H9 (cell line): ENCODE data around the gene F11. TPM values are rescaled to one million over a fixed set of nuclear protein-coding genes. Genes with fewer than 3 reads are reported as not detected.

ENCODE experiments used
- DNase-seq: peaks from one replicate; pipeline ENCODE4 v3.0.0-alpha.2; 2017
- H2AFZ ChIP-seq: one replicate; pipeline ENCODE4 v1.6.1; 2013; ENCODE audit warnings: mild to moderate bottlenecking, low read length, control low read depth, moderate library complexity
- H2AK5ac ChIP-seq: 2 replicates; pipeline ENCODE4 v1.6.1; 2013; ENCODE audit warnings: low read length, control low read depth, mixed read lengths; ENCODE audit not compliant: insufficient read length
- H2BK120ac ChIP-seq: one replicate; pipeline ENCODE4 v1.6.1; 2013; ENCODE audit warnings: low read depth, mild to moderate bottlenecking, low read length, control low read depth, inconsistent platforms; ENCODE audit not compliant: poor library complexity, severe bottlenecking
- H2BK12ac ChIP-seq: 2 replicates; pipeline ENCODE4 v1.6.1; 2013; ENCODE audit warnings: low read length, control low read depth, mixed read lengths, low read depth; ENCODE audit not compliant: insufficient read length
- H2BK15ac ChIP-seq: 2 replicates; pipeline ENCODE4 v1.6.1; 2013; ENCODE audit warnings: low read depth, low read length, control low read depth
- H2BK20ac ChIP-seq: one replicate; pipeline ENCODE4 v1.6.1; 2013; ENCODE audit warnings: low read depth, mild to moderate bottlenecking, low read length, control low read depth, inconsistent platforms; ENCODE audit not compliant: poor library complexity, severe bottlenecking
- H2BK5ac ChIP-seq: 2 replicates; pipeline ENCODE4 v1.6.1; 2013; ENCODE audit warnings: low read length, control low read depth, mixed read lengths; ENCODE audit not compliant: insufficient read length
- H3K14ac ChIP-seq: 2 replicates; pipeline ENCODE4 v1.6.1; 2013; ENCODE audit warnings: low read length, control low read depth; ENCODE audit not compliant: insufficient read depth
- H3K18ac ChIP-seq: 2 replicates; pipeline ENCODE4 v1.6.1; 2013; ENCODE audit warnings: low read depth, mild to moderate bottlenecking, mixed read lengths, low read length, control low read depth; ENCODE audit not compliant: insufficient read length
- H3K23ac ChIP-seq: 2 replicates; pipeline ENCODE4 v1.6.1; 2013; ENCODE audit warnings: low read length, control low read depth, mixed read lengths, low read depth; ENCODE audit not compliant: insufficient read length
- H3K23me2 ChIP-seq: 2 replicates; pipeline ENCODE4 v1.6.1; 2013; ENCODE audit warnings: low read depth, mild to moderate bottlenecking, mixed read lengths, low read length, control low read depth; ENCODE audit not compliant: insufficient read length, poor library complexity, severe bottlenecking
- H3K27ac ChIP-seq: 2 replicates; pipeline ENCODE4 v1.5.1; 2013; ENCODE audit warnings: low read length, control low read depth, mixed read lengths, low read depth; ENCODE audit not compliant: insufficient read length
- H3K27me3 ChIP-seq: 2 replicates; pipeline ENCODE4 v1.6.1; 2013; ENCODE audit warnings: low read length, control low read depth, inconsistent platforms; ENCODE audit not compliant: insufficient read depth
- H3K4ac ChIP-seq: 2 replicates; pipeline ENCODE4 v1.6.1; 2013; ENCODE audit warnings: low read depth, mild to moderate bottlenecking, control low read depth, inconsistent platforms, low read length, moderate library complexity
- H3K4me1 ChIP-seq: 2 replicates; pipeline ENCODE4 v1.6.1; 2013; ENCODE audit warnings: low read length, control low read depth, inconsistent platforms; ENCODE audit not compliant: insufficient read depth
- H3K4me2 ChIP-seq: 2 replicates; pipeline ENCODE4 v1.6.1; 2013; ENCODE audit warnings: low read length, control low read depth, mixed read lengths; ENCODE audit not compliant: insufficient read length, insufficient read depth
- H3K56ac ChIP-seq: 2 replicates; pipeline ENCODE4 v1.6.1; 2013; ENCODE audit warnings: low read depth, mild to moderate bottlenecking, mixed read lengths, low read length, control low read depth; ENCODE audit not compliant: insufficient read length
- H3K79me1 ChIP-seq: 2 replicates; pipeline ENCODE4 v1.6.1; 2013; ENCODE audit warnings: low read depth, mild to moderate bottlenecking, moderate library complexity, low read length, control low read depth, inconsistent platforms; ENCODE audit not compliant: insufficient read depth, poor library complexity, severe bottlenecking
- H3K79me2 ChIP-seq: 2 replicates; pipeline ENCODE4 v1.6.1; 2013; ENCODE audit warnings: low read length, control low read depth, inconsistent platforms; ENCODE audit not compliant: insufficient read depth
- H3K9ac ChIP-seq: 2 replicates; pipeline ENCODE4 v1.6.1; 2013; ENCODE audit warnings: low read length, control low read depth, mixed read lengths; ENCODE audit not compliant: insufficient read length; ENCODE audit errors: extremely low read depth
- H3K9me3 ChIP-seq: one replicate; pipeline ENCODE4 v1.6.1; 2013; ENCODE audit warnings: low read depth, low read length, inconsistent platforms; ENCODE audit not compliant: control insufficient read depth
- H3T11ph ChIP-seq: one replicate; pipeline ENCODE4 v1.6.1; 2013; ENCODE audit warnings: mild to moderate bottlenecking, low read length, control low read depth, inconsistent platforms
- H4K20me1 ChIP-seq: one replicate; pipeline ENCODE4 v1.6.1; 2013; ENCODE audit not compliant: control insufficient read depth, insufficient read length, insufficient read depth
- H4K5ac ChIP-seq: 2 replicates; pipeline ENCODE4 v1.6.1; 2013; ENCODE audit warnings: low read depth, mild to moderate bottlenecking, mixed read lengths, low read length, control low read depth; ENCODE audit not compliant: insufficient read length
- H4K8ac ChIP-seq: replicated peaks from 2 replicates; pipeline ENCODE4 v1.6.1; 2013; ENCODE audit warnings: low read length, control low read depth, mixed read lengths, low read depth; ENCODE audit not compliant: insufficient read length
- H4K91ac ChIP-seq: 2 replicates; pipeline ENCODE4 v1.6.1; 2013; ENCODE audit warnings: low read depth, mild to moderate bottlenecking, moderate library complexity, mixed read lengths, low read length, control low read depth; ENCODE audit not compliant: insufficient read length
- H3K27ac Mint-ChIP-seq, 3 experiments: 2 replicates in 2 of 3; 3 replicates in 1 of 3; pipeline ENCODE4 v1.8.0; 2020 to 2021; ENCODE audit warnings: mixed read lengths in 3 of 3, mild to moderate bottlenecking in 1 of 3, moderate library complexity in 1 of 3
- H3K27me3 Mint-ChIP-seq: 2 replicates; pipeline ENCODE4 v1.8.0; 2021; ENCODE audit warnings: low read depth, mild to moderate bottlenecking, moderate library complexity, mixed read lengths
- H3K36me3 Mint-ChIP-seq, 3 experiments: 2 replicates in 2 of 3; 3 replicates in 1 of 3; pipeline ENCODE4 v1.8.0; 2020 to 2021; ENCODE audit warnings: low read depth in 3 of 3, mixed read lengths in 3 of 3; ENCODE audit not compliant: insufficient read depth in 1 of 3
- H3K4me1 Mint-ChIP-seq, 2 experiments: 2 replicates each; pipeline ENCODE4 v1.8.0; 2020; ENCODE audit warnings: mixed read lengths in 2 of 2
- H3K4me3 Mint-ChIP-seq, 2 experiments: 2 replicates in 1 of 2; 3 replicates in 1 of 2; pipeline ENCODE4 v1.8.0; 2020 to 2021; ENCODE audit warnings: mild to moderate bottlenecking in 2 of 2, mixed read lengths in 2 of 2, moderate library complexity in 1 of 2
- H3K9me3 Mint-ChIP-seq, 2 experiments: 2 replicates in 1 of 2; 3 replicates in 1 of 2; pipeline ENCODE4 v1.8.0; 2020; ENCODE audit warnings: mild to moderate bottlenecking in 2 of 2, mixed read lengths in 2 of 2, moderate library complexity in 1 of 2
- WGBS: extraction: QIAGEN DNeasy Blood & Tissue Kit; methylation state at CpG from one replicate; pipeline ENCODE4 v1.1.7; 2013; ENCODE audit warnings: missing lambda C conversion rate, low lambda C conversion rate, mixed read lengths; ENCODE audit not compliant: insufficient read length; ENCODE audit errors: extremely low coverage; 5-methylcytosine and 5-hydroxymethylcytosine counted together
- total RNA-seq: library from RNA; stranded (reverse); gene quantifications from 2 replicates; pipeline ENCODE4 v1.2.1, GENCODE V29; 2021
- TF ChIP-seq, protein P1 (sequence below): fragments of 200-600 bp; sonication (generic); conservative IDR thresholded peaks from 3 replicates; pipeline ENCODE4 v1.8.0; 2021; ENCODE audit warnings: antibody characterized with exemption, mild to moderate bottlenecking

The F11 gene
- total RNA-seq, 1 experiment from 2014 or later, result 0.50 TPM

DNA sequence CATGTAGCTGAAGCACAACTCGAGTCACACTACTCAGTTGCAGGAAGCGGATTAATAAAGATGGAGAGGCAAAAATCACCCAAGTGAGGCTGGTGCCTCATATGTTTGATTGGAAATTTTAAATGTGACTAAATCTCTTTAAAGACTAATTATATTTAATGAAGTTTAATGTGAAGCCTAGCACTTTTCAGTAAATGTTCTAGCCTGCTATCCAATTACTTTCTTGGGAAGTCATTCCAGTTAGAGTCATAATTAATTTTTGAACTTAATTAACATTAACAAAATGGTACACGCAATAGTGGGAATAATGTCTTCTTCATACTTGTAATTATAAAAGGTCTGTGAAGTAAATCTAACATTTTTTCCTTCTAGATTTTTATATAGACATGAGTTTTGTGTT lies 20.6 kb downstream of the F11 start:
- TF ChIP-seq, protein P1, sequence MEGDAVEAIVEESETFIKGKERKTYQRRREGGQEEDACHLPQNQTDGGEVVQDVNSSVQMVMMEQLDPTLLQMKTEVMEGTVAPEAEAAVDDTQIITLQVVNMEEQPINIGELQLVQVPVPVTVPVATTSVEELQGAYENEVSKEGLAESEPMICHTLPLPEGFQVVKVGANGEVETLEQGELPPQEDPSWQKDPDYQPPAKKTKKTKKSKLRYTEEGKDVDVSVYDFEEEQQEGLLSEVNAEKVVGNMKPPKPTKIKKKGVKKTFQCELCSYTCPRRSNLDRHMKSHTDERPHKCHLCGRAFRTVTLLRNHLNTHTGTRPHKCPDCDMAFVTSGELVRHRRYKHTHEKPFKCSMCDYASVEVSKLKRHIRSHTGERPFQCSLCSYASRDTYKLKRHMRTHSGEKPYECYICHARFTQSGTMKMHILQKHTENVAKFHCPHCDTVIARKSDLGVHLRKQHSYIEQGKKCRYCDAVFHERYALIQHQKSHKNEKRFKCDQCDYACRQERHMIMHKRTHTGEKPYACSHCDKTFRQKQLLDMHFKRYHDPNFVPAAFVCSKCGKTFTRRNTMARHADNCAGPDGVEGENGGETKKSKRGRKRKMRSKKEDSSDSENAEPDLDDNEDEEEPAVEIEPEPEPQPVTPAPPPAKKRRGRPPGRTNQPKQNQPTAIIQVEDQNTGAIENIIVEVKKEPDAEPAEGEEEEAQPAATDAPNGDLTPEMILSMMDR, result no peak
- Histone ChIP-seq H2BK20ac (no peak overlapping the region), H4K5ac (no peak overlapping the region), H2BK15ac (no peak overlapping the region), H3K79me2 (no peaks in the 10 kb centered on the region), H3K23me2 (no peaks in the 10 kb centered on the region), H4K20me1 (no peaks in the 10 kb centered on the region), H2BK120ac (no peak overlapping the region), H3K4me1 (0 out of 2 replicates have a peak, but pooled peaks cover 2% of the 10 kb centered on the region), H3K79me1 (no peaks in the 10 kb centered on the region), H2BK12ac (no peak overlapping the region), H3K9ac (no peak overlapping the region), H3K14ac (no peak overlapping the region), H3K4me2 (no peak overlapping the region), H3K56ac (no peak overlapping the region), H3K23ac (no peak overlapping the region), H4K91ac (no peak overlapping the region), H3K9me3 (no peaks in the 10 kb centered on the region), H3K27ac (no peak overlapping the region), H3T11ph (no peak overlapping the region), H4K8ac (no peak overlapping the region), H3K18ac (no peak overlapping the region), H2AK5ac (no peak overlapping the region), H3K4ac (no peak overlapping the region), H2BK5ac (no peak overlapping the region), H3K27me3 (no peaks in the 10 kb centered on the region), H2AFZ (no peak overlapping the region)
- no peak overlapping the region for H3K4me3 Mint-ChIP-seq
- DNase-seq, result no peak
- no CpG with 5 or more reads among the region's 3 CpGs for WGBS
- H3K27me3 Mint-ChIP-seq, result no peaks in the 10 kb centered on the region
- no peaks in the 10 kb centered on the region for H3K9me3 Mint-ChIP-seq
- no peaks in the 10 kb centered on the region for H3K36me3 Mint-ChIP-seq
- H3K4me1 Mint-ChIP-seq, result peaks cover 3 to 9% of the 10 kb centered on the region in 2 experiments; a peak in 2 of 4 replicates
- no peak overlapping the region for H3K27ac Mint-ChIP-seq
